Measurements from ENCODE around the gene TIRAP. TPM values are rescaled to one million over a fixed set of nuclear protein-coding genes. Genes with fewer than 3 reads are reported as not detected.

TIRAP gene
- total and polyA plus RNA-seq, 2 of the 8 experiments (the other 6 are each of a cell fraction or from before 2014, with no cell fraction given) = 5.3 TPM

DNA sequence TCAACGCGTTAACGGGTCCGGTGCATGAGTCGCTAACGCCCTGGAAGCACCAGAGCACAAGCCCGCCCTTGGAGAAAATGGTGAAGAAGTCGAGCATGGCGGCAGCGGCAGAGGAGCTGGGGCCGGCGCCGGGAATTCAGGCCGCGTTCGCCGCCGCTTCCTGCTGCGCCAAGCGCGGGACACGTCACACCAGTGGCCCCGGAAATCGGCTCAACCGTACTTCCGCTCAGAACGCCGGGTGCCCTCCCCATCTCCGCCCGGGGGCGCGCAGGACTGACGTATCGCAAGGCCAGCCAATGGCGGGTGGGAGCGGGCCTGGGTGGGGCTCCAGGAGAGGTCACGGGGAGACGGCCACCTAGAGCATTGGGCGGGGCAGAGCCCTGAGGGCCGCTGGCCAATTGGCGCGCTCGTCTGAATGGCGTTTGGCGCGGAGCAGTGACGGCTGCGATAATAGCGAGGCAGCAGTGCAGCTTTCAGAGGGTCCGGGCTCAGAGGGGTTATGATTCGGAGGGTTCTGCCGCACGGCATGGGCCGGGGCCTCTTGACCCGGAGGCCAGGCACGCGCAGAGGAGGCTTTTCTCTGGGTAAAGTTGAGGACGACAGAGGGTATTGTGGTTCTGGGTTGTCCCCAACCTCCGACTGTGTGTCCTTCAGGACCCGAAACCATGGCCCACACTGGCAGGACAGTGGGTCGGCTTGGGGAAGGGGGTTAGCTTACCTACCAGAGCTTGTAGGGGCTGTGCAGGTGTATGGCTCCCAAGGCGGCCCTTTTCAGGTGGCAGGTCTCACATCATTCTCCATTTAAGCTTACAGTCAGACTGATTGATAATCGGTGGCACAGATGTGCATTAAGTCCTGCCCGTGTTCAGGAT is 13.9 kb upstream of the TIRAP start, which contains the start of the genes FOXRED1 and SRPRA (continued):
- TF ChIP-seq, protein P1, sequence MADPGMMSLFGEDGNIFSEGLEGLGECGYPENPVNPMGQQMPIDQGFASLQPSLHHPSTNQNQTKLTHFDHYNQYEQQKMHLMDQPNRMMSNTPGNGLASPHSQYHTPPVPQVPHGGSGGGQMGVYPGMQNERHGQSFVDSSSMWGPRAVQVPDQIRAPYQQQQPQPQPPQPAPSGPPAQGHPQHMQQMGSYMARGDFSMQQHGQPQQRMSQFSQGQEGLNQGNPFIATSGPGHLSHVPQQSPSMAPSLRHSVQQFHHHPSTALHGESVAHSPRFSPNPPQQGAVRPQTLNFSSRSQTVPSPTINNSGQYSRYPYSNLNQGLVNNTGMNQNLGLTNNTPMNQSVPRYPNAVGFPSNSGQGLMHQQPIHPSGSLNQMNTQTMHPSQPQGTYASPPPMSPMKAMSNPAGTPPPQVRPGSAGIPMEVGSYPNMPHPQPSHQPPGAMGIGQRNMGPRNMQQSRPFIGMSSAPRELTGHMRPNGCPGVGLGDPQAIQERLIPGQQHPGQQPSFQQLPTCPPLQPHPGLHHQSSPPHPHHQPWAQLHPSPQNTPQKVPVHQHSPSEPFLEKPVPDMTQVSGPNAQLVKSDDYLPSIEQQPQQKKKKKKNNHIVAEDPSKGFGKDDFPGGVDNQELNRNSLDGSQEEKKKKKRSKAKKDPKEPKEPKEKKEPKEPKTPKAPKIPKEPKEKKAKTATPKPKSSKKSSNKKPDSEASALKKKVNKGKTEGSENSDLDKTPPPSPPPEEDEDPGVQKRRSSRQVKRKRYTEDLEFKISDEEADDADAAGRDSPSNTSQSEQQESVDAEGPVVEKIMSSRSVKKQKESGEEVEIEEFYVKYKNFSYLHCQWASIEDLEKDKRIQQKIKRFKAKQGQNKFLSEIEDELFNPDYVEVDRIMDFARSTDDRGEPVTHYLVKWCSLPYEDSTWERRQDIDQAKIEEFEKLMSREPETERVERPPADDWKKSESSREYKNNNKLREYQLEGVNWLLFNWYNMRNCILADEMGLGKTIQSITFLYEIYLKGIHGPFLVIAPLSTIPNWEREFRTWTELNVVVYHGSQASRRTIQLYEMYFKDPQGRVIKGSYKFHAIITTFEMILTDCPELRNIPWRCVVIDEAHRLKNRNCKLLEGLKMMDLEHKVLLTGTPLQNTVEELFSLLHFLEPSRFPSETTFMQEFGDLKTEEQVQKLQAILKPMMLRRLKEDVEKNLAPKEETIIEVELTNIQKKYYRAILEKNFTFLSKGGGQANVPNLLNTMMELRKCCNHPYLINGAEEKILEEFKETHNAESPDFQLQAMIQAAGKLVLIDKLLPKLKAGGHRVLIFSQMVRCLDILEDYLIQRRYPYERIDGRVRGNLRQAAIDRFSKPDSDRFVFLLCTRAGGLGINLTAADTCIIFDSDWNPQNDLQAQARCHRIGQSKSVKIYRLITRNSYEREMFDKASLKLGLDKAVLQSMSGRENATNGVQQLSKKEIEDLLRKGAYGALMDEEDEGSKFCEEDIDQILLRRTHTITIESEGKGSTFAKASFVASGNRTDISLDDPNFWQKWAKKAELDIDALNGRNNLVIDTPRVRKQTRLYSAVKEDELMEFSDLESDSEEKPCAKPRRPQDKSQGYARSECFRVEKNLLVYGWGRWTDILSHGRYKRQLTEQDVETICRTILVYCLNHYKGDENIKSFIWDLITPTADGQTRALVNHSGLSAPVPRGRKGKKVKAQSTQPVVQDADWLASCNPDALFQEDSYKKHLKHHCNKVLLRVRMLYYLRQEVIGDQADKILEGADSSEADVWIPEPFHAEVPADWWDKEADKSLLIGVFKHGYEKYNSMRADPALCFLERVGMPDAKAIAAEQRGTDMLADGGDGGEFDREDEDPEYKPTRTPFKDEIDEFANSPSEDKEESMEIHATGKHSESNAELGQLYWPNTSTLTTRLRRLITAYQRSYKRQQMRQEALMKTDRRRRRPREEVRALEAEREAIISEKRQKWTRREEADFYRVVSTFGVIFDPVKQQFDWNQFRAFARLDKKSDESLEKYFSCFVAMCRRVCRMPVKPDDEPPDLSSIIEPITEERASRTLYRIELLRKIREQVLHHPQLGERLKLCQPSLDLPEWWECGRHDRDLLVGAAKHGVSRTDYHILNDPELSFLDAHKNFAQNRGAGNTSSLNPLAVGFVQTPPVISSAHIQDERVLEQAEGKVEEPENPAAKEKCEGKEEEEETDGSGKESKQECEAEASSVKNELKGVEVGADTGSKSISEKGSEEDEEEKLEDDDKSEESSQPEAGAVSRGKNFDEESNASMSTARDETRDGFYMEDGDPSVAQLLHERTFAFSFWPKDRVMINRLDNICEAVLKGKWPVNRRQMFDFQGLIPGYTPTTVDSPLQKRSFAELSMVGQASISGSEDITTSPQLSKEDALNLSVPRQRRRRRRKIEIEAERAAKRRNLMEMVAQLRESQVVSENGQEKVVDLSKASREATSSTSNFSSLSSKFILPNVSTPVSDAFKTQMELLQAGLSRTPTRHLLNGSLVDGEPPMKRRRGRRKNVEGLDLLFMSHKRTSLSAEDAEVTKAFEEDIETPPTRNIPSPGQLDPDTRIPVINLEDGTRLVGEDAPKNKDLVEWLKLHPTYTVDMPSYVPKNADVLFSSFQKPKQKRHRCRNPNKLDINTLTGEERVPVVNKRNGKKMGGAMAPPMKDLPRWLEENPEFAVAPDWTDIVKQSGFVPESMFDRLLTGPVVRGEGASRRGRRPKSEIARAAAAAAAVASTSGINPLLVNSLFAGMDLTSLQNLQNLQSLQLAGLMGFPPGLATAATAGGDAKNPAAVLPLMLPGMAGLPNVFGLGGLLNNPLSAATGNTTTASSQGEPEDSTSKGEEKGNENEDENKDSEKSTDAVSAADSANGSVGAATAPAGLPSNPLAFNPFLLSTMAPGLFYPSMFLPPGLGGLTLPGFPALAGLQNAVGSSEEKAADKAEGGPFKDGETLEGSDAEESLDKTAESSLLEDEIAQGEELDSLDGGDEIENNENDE (IDR thresholded peaks at IDR 0.05; ENCODE audit: insufficient replicate concordance, low read length) = no peak
- peak; percentile 89 for TF ChIP-seq SP1 (IDR thresholded peaks at IDR 0.05; ENCODE audit: low read depth, low read length)
- peak; percentile 6 for TF ChIP-seq NANOG (IDR thresholded peaks at IDR 0.05; ENCODE audit: insufficient read depth, low read depth, low read length, poor library complexity, severe bottlenecking)
- TF ChIP-seq CHD2 (IDR thresholded peaks at IDR 0.05; ENCODE audit: low read length) = peak; percentile 78
- TF ChIP-seq, protein P2, sequence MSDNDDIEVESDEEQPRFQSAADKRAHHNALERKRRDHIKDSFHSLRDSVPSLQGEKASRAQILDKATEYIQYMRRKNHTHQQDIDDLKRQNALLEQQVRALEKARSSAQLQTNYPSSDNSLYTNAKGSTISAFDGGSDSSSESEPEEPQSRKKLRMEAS (IDR thresholded peaks at IDR 0.05) = peak; percentile 27; the same call in 1 of the 2 replicates
- TF ChIP-seq ASH2L (IDR thresholded peaks at IDR 0.05; ENCODE audit: low read length) = peak; percentile 61
- peak; percentile 95 for TF ChIP-seq KDM4A (IDR thresholded peaks at IDR 0.05; ENCODE audit: low read depth, low read length, severe bottlenecking)
- no peak for TF ChIP-seq KDM1A (IDR thresholded peaks at IDR 0.05; ENCODE audit: borderline replicate concordance, low read length)
- no peak for TF ChIP-seq POU5F1 (IDR thresholded peaks at IDR 0.05; ENCODE audit: low read depth, low read length)
- no peak for TF ChIP-seq CBX5 (IDR thresholded peaks at IDR 0.05; ENCODE audit: low read depth, low read length)

Data from H1 (cell line).